Heart right ventricle (tissue), 16 donors: ENCODE results near the gene CNTFR. TPM values are rescaled to one million over a fixed set of nuclear protein-coding genes. Genes with fewer than 3 reads are reported as not detected.

ENCODE experiments used
- ATAC-seq, 8 donors: fragments of 200-7000 bp; cut with Tn5 transposase; one replicate each; pipeline ENCODE4 v1.9.1; 2020; ENCODE audit warnings: mild to moderate bottlenecking in 8 of 8, moderate library complexity in 8 of 8, moderate number of reproducible peaks in 1 of 8
- DNase-seq, 2 donors: peaks; one replicate each; pipeline ENCODE4 v3.0.0-alpha.2; 2020
- H3K27ac ChIP-seq, 10 donors: fragments of 200-600 bp; sonication (generic) in 2 of 10; one replicate each; pipeline versions ENCODE4 v1.5.0 to v1.8.0; 2020 to 2022; ENCODE audit warnings: mild to moderate bottlenecking in 3 of 10
- H3K27me3 ChIP-seq, 7 donors: fragments of 200-600 bp; one replicate each; pipeline ENCODE4 v1.8.0; 2021 to 2022; ENCODE audit warnings: mild to moderate bottlenecking in 2 of 7
- H3K36me3 ChIP-seq, 9 donors: fragments of 200-600 bp; sonication (generic) in 1 of 9; one replicate each; pipeline versions ENCODE4 v1.5.0 to v1.8.0; 2020 to 2022; ENCODE audit warnings: mild to moderate bottlenecking in 2 of 9
- H3K4me1 ChIP-seq, 9 donors: fragments of 200-600 bp; sonication (generic) in 1 of 9; one replicate each; pipeline versions ENCODE4 v1.5.0 to v1.8.0; 2020 to 2022; ENCODE audit warnings: mild to moderate bottlenecking in 4 of 9
- H3K4me3 ChIP-seq, 10 donors: fragments of 200-600 bp; sonication (generic) in 2 of 10; one replicate each; pipeline versions ENCODE4 v1.5.0 to v1.8.0; 2020 to 2022; ENCODE audit warnings: mild to moderate bottlenecking in 7 of 10, moderate library complexity in 2 of 10
- H3K9me3 ChIP-seq, 11 donors: fragments of 200-600 bp in 10 of 11; sonication (generic) in 2 of 11; one replicate each; pipeline versions ENCODE4 v1.5.0 to v1.8.0; 2013 to 2022; ENCODE audit warnings: mild to moderate bottlenecking in 2 of 11, control low read depth in 1 of 11, moderate library complexity in 1 of 11
- CTCF ChIP-seq, 9 donors: fragments of 200-600 bp; sonication (generic) in 2 of 9; IDR thresholded peaks; one replicate each; pipeline versions ENCODE4 v1.5.0 to v1.8.0; 2021 to 2022; ENCODE audit warnings: antibody characterized with exemption in 9 of 9, mild to moderate bottlenecking in 5 of 9, moderate library complexity in 1 of 9
- WGBS, 2 donors: extraction: QIAGEN DNeasy Blood & Tissue Kit; methylation state at CpG; one replicate each; pipeline ENCODE4 v1.1.7; 2013; ENCODE audit warnings: inconsistent platforms in 1 of 2; 5-methylcytosine and 5-hydroxymethylcytosine counted together
- intact Hi-C, 10 donors: fragments of 100-400 bp; cut with DNase I; formaldehyde crosslinking; loops; one replicate each; pipeline versions ENCODE4 v1.11.1 to v1.14.2; 2022
- polyA plus RNA-seq, 2 donors: library from polyadenylated mRNA; stranded (reverse); fragments of 200-250 nt; gene quantifications; one replicate each; pipeline ENCODE4 v1.2.3, GENCODE V29; 2013
- total RNA-seq, 10 donors: library from RNA; stranded (reverse); fragmentation: NEBNext Ultra II Directional in 3 of 10; extraction: Animal tissue kit (Norgen Biotek cat#: 25700) in 3 of 10; gene quantifications; one replicate each; pipeline versions ENCODE4 v1.2.1 to v1.2.4, GENCODE V29; 2021 to 2023
- donor health status: Arrhythmogenic right ventricular cardiomyopathy.
- donor health status: ischemic (EF 13 %, LVEDD 7.1; RV severe dilation, severe dysfunction).
- donor health status: healthy with polysubstance abuse.
- donor health status: DM: no; HTN: yes; CAD: no.
- donor health status: DM: no; HTN: no; CAD: no.
- donor health status: ischemic (EF 25% LVEDD 6.9; RV normal size, moderate dysfunction).
- donor health status: ischemic (EF 25% LVEDD 5.7; RV mildly dilated, moderate dysfunction).
- donor health status: healthy.
- donor health status: DM: yes; HTN: yes; CAD: no.
- donor health status: Ischemic cardiomyopathy.
- donor health status: ischemic (EF 35%, LVEDD 5.7; RV mildly dilated, moderate dysfunction).
- donor health status: nonischemic (EF 11% LVEDD 7.7; RV severe dilation, severe dysfunction).
- donor health status: DM: yes; HTN: yes; CAD: no.
- donor health status: PGD.
- donor health status: ischemic (EF 29% LVEDD 5.4; RV normal size, mild dysfunction).
- donor health status: nonischemic (EF 23%, LVEDD 6.1; RV moderate dilation, normal function).

Gene CNTFR
- total and polyA plus RNA-seq, 12 donors: 0.76 to 6.2 (median 2.9) TPM

- peaks cover 7 to 28% (median 25%) of the 10 kb centered on the region in 9 donors for H3K4me1 ChIP-seq
- H3K27ac ChIP-seq: no peak overlapping the region
- intact Hi-C loops: no loop called here
Measured at GRCh38 chr9:34557426-34558321, 31.9 kb downstream of the CNTFR start.

GRCh38 chr9:34556949-34557348 is 32.6 kb downstream of the CNTFR start:
- Histone ChIP-seq H3K27me3 (peaks cover 0 to 24% (median 0%) of the 10 kb centered on the region in 7 donors), H3K4me3 (no peak overlapping the region), H3K36me3 (no peaks in the 10 kb centered on the region), H3K4me1 (peaks cover 7 to 28% (median 25%) of the 10 kb centered on the region in 9 donors), H3K27ac (no peak overlapping the region), H3K9me3 (peaks cover 0 to under 1% (median 0%) of the 10 kb centered on the region in 11 donors)
- 87 to 92% methylated on average over 6 of the region's 6 CpGs for WGBS, 2 donors
- no peak for DNase-seq
- ATAC-seq: no peak
- TF ChIP-seq CTCF (IDR thresholded peaks at IDR 0.05): no peak
- intact Hi-C loops: no loop called here

More at GRCh38 chr9:34557426-34558321, 31.9 kb downstream of the CNTFR start:
- 66 to 80% methylated on average over 19 of the region's 19 CpGs for WGBS, 2 donors
- ATAC-seq (no peak), DNase-seq (no peak)
- Histone ChIP-seq H3K27me3 (peaks cover 0 to 24% (median 0%) of the 10 kb centered on the region in 7 donors), H3K36me3 (no peaks in the 10 kb centered on the region), H3K9me3 (peaks cover 0 to 4% (median 0%) of the 10 kb centered on the region in 11 donors), H3K4me3 (no peak overlapping the region)
- no peak for TF ChIP-seq CTCF (IDR thresholded peaks at IDR 0.05)

GRCh38 chr9:34555936-34556525 is 33.5 kb downstream of the CNTFR start:
- no peak for ATAC-seq
- no peak for TF ChIP-seq CTCF (IDR thresholded peaks at IDR 0.05)
- Histone ChIP-seq H3K27me3 (peaks cover 0 to 24% (median 0%) of the 10 kb centered on the region in 7 donors), H3K36me3 (no peaks in the 10 kb centered on the region), H3K9me3 (no peaks in the 10 kb centered on the region), H3K4me3 (no peak overlapping the region), H3K27ac (no peak overlapping the region), H3K4me1 (peaks cover 7 to 26% (median 22%) of the 10 kb centered on the region in 9 donors)
- 89 to 92% methylated on average over 11 to 13 of the region's 13 CpGs for WGBS, 2 donors
- intact Hi-C loops: no loop called here
- no peak for DNase-seq

- Histone ChIP-seq H3K36me3 (no peaks in the 10 kb centered on the region), H3K27ac (no peak overlapping the region), H3K9me3 (no peaks in the 10 kb centered on the region), H3K27me3 (peaks cover 0 to 18% (median 0%) of the 10 kb centered on the region in 7 donors), H3K4me1 (peaks cover 7 to 20% (median 17%) of the 10 kb centered on the region in 9 donors), H3K4me3 (no peak overlapping the region)
- no peak for ATAC-seq
- intact Hi-C loops: no loop called here
- no peak for TF ChIP-seq CTCF (IDR thresholded peaks at IDR 0.05)
- WGBS, 2 donors: 84 to 89% methylated on average over 5 of the region's 5 CpGs
- no peak for DNase-seq
Measured at GRCh38 chr9:34555500-34555899, 34.0 kb downstream of the CNTFR start.
